Measurements from ENCODE around the gene SETBP1. TPM values are rescaled to one million over a fixed set of nuclear protein-coding genes. Genes with fewer than 3 reads are reported as not detected.

Gene SETBP1
- total RNA-seq, 1 experiment from 2014 or later: 0.23 TPM

GRCh38 chr18:45109271-45109670 lies 428.6 kb downstream of the SETBP1 start:
- CTCF ChIA-PET: no interaction called here
- intact Hi-C loops (cut with micrococcal nuclease; ENCODE audit: unreplicated experiment): no loop called here
- no peak overlapping the region for H3K4me3 ChIP-seq (ENCODE audit: low read depth in 2 of 2, low read length in 2 of 2)
- no peaks in the 10 kb centered on the region for H3K27me3 ChIP-seq (ENCODE audit: control insufficient read depth, insufficient read depth, low read length)
- BruUV-seq (replicated peaks): no TSS peak
- no peak for TF ChIP-seq REST (IDR thresholded peaks at IDR 0.05; ENCODE audit: insufficient read depth in 1 of 2, low read depth in 2 of 2, low read length in 1 of 2)
- TF ChIP-seq TCF7L2 (IDR thresholded peaks at IDR 0.05; ENCODE audit: low read depth, low read length): no peak
- TF ChIP-seq SIN3A (IDR thresholded peaks at IDR 0.05; ENCODE audit: borderline replicate concordance, insufficient read depth, low read depth, low read length): no peak
- TF ChIP-seq CTCF (IDR thresholded peaks at IDR 0.05): no peak
- TF ChIP-seq POLR2AphosphoS5 (IDR thresholded peaks at IDR 0.05; ENCODE audit: low read depth, low read length): no peak
- no peak for DNase-seq (ENCODE audit: low read depth, low spot score)
- POLR2A ChIA-PET: no interaction called here
- no peak for ATAC-seq
- no peaks in the 10 kb centered on the region for H3K9me3 ChIP-seq (ENCODE audit: control insufficient read depth, insufficient read depth, low read depth, low read length)
- no peaks in the 10 kb centered on the region for H3K4me1 ChIP-seq (ENCODE audit: control insufficient read depth, insufficient read depth, low read length)
- in situ Hi-C loops (cut with HindIII; ENCODE audit: low pct_unique_long_range_greater_than_20kb, low sequenced_read_pairs): no loop called here
- H3K27ac ChIP-seq (ENCODE audit: low read length): no peak overlapping the region
- H3K36me3 ChIP-seq (ENCODE audit: control insufficient read depth, insufficient read depth, low read length): no peaks in the 10 kb centered on the region

GRCh38 chr18:45109706-45110105 lies 429.0 kb downstream of the SETBP1 start:
- in situ Hi-C loops (cut with HindIII; ENCODE audit: low pct_unique_long_range_greater_than_20kb, low sequenced_read_pairs): no loop called here
- BruUV-seq (replicated peaks): no TSS peak
- TF ChIP-seq POLR2AphosphoS5 (IDR thresholded peaks at IDR 0.05; ENCODE audit: low read depth, low read length) (no peak), REST (IDR thresholded peaks at IDR 0.05; ENCODE audit: insufficient read depth in 1 of 2, low read depth in 2 of 2, low read length in 1 of 2) (no peak), SIN3A (IDR thresholded peaks at IDR 0.05; ENCODE audit: borderline replicate concordance, insufficient read depth, low read depth, low read length) (no peak), CTCF (IDR thresholded peaks at IDR 0.05) (no peak), TCF7L2 (IDR thresholded peaks at IDR 0.05; ENCODE audit: low read depth, low read length) (no peak)

More at GRCh38 chr18:45109706-45110105, 429.0 kb downstream of the SETBP1 start:
- no peaks in the 10 kb centered on the region for H3K4me1 ChIP-seq (ENCODE audit: control insufficient read depth, insufficient read depth, low read length)
- DNase-seq (ENCODE audit: low read depth, low spot score) (no peak), ATAC-seq (no peak)
- POLR2A ChIA-PET: no interaction called here
- no peaks in the 10 kb centered on the region for H3K27me3 ChIP-seq (ENCODE audit: control insufficient read depth, insufficient read depth, low read length)
- H3K4me3 ChIP-seq (ENCODE audit: low read depth in 2 of 2, low read length in 2 of 2): no peak overlapping the region
- intact Hi-C loops (cut with micrococcal nuclease; ENCODE audit: unreplicated experiment): no loop called here
- no peaks in the 10 kb centered on the region for H3K9me3 ChIP-seq (ENCODE audit: control insufficient read depth, insufficient read depth, low read depth, low read length)
- no peaks in the 10 kb centered on the region for H3K36me3 ChIP-seq (ENCODE audit: control insufficient read depth, insufficient read depth, low read length)
- CTCF ChIA-PET: no interaction called here
- no peak overlapping the region for H3K27ac ChIP-seq (ENCODE audit: low read length)
